Activated naive CD4-positive, alpha-beta T cell (primary cell): ENCODE data around the gene VWDE.
"Not testable (repeated sequence)": the region's sequence is repeated elsewhere in the genome, so short reads cannot be mapped to it uniquely, and the experiment has no call there.

ENCODE experiments used
- DNase-seq, 4 experiments: peaks; one replicate each; lab custom pipeline; 2025; lab: John Stamatoyannopoulos, UW

VWDE gene

DNA sequence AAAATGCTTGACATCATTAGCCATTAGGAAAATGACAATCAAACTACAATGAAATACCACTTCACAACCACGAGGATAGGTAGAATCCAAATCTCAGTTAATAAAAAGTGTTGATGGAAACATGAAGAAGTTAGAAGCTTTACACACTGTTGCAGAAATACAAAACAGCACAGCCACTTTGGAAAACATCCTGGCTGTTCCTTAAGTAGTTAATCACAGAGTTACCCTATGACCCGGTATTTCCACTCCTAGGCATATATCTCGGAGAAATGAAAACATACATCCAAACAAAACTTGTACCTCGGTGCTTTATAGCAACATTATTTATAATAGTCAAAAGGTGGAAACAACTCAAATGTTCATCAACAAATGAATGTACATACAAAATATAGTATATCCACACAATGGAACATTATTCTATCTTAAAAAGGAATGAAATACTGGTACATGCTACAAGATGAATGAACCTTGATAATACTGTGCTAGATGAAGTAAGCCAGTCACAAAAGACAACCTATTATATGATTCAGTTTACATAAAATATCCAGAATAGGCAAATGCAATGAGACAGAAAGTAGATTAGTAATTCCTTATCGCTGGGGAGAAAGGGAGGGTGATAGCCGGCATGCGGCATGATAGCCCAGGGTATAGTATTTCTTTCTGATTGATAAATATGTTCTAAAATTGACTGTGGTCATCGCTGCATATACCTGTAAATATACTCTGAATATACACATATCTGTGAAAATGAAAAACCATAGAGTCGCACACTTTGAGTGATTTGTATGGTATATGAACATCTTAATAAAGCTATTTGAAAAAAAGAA lies 1.9 kb downstream of the VWDE start:
- no peak for DNase-seq

DNA sequence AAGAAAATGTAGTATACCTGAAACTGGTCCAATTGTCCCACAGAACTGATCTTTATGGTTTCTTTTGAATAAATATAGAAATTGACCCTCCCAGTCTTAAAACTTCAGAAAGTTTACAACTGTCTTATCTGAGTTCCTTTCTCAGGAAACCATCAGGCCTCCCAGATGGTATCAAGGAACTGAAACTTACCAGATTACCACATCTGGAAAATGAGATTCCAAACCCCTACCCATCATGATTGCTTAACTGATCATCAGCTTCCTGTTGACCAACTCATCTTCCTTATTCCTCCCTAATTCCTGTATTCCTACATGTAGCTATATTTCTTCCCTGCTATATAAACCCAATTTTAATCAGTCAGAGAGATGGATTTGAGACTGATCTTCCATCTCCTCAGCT lies 5.5 kb downstream of the VWDE start:
- no peak for DNase-seq

DNA sequence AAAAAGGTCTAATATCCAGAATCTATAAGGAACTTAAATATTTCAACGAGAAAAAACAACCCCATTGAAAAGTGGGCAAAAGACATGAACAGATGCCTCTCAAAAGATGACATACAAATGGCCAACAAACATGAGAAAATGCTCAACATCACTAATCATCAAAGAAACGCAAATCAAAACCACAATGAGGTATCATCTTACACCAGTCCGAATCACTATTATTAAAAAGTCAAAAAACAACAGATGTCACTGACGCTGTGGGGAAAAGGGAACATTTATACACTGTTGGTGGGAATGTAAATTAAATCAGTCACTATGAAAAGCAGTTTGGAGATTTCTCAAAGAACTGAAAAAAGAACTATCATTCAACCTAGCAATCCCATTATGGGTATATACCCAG lies 6.0 kb downstream of the VWDE start:
- DNase-seq: no peak

GRCh38 chr7:12396670-12397069 lies 7.0 kb downstream of the VWDE start:
- DNase-seq: not testable (repeated sequence)

DNA sequence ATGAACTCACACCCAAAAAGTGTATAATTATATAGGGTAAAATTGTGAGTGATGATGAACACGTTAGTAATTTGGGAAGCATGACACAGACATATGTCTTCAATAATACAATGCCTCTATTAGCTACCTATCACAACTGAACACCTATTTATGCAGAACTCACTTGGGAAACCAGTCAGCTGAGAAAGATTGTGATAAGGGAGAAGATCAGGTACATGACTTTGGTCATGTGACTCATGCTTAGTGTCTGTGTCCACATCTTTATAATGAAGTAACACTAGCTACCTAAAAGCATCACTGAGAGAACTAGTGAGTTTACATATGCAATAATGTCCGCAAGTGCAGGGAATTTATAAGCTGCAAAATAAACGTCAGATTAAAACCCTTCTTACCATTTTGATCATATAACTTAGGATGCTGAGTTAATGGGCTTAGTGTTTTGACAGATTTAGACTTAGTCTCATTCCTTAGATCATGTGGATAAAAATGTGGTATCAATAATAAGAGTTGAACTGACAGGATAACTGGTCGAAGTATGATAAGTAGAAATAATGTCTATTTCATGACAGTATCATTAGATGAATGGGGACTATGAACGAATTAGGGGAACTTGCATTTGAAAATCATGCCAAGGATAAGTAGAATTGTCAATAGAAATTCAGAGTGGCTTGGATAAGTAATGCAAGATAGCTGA lies 11.6 kb downstream of the VWDE start:
- no peak for DNase-seq

DNA sequence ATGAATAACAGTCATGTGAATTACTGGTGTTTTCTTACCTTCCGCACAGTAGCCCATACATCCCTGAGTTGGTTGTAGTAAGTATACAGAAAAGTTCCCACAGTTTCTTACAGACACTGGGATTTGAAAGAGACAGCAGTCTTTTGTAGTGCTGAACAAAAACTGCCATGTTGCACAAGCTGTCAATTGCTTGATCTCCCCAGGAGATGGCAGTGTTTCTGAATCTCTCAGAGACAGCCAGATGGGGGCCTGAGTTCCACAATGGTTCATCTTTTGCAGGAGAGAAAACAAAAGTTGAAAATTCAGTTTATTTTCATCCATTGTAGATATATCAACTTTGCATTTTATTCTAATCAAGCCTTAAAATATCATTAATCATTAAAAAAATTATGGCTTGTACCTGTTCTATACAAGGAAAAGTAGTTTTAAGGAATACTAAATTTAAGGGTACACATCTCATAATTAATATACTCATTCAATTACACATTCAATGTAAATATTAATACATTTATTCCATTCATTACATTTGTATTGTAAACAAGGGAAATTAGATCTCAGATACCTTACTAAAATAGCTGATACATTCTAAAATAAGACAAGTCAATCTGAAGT lies 14.5 kb downstream of the VWDE start:
- DNase-seq: peak in 1 of 4 experiments; percentile 1

DNA sequence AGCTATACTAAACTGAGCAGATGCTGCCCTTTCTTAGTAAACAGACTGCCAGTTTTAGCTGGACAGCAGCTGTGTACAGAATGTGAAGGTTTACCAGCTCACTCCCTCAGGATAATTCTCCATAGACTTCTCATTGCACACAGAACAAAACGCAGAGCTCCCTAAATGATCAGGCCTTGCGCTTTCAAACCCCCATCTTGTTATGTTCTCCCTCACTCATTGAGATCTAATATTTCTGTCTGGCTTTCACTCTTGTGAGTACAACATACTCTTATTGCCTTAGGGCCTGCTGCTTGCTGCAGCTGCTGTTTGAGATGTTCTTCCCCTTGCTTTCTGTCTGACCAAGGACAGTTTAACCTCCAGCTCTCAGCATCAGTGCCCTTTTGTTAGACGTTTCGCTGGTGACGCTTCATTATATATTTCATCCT lies 17.3 kb downstream of the VWDE start:
- no peak for DNase-seq

DNA sequence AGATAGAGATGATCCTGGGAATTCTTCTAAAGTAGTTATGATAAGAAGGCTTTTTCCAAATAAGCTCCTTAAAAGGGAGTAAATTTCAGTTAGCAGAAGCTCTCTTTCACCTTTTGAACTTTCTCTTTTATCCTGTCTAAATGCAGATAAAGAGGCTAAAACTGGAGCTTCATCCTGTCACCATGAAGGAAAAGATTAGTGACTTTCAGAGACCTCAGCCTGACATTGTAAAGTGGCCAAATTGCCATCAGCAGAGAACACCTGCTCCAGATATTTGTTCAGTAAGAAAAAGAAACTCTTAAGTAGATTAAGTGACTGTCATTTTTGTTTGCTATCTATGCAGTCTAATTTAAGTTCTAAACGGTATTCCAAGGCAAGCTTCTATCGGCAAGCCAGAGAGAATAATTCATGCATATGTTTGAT lies 18.3 kb downstream of the VWDE start:
- no peak for DNase-seq

GRCh38 chr7:12383377-12383776 lies 20.3 kb downstream of the VWDE start:
- DNase-seq: no peak

DNA sequence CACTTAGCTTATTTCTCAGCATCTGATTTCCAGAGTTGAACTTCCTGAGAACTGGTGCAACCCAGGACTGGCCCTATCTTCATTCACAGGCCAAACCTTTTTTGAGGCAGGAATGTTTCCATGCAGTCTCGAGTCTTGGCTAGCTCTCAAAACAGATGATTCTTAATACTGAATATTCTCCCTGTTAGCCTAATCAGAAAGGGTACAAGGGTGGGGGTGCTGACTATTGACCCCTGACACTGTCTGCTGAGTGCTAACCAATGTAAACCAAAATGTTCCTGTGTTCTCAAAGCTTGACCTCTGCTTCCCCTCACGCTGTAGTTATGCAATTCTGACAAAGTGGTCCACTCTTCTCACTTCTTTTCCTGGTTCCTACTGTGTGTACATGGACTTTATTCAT lies 25.3 kb downstream of the VWDE start:
- no peak for DNase-seq

- DNase-seq: no peak
Measured at GRCh38 chr7:12377406-12377805, 26.3 kb downstream of the VWDE start.

DNA sequence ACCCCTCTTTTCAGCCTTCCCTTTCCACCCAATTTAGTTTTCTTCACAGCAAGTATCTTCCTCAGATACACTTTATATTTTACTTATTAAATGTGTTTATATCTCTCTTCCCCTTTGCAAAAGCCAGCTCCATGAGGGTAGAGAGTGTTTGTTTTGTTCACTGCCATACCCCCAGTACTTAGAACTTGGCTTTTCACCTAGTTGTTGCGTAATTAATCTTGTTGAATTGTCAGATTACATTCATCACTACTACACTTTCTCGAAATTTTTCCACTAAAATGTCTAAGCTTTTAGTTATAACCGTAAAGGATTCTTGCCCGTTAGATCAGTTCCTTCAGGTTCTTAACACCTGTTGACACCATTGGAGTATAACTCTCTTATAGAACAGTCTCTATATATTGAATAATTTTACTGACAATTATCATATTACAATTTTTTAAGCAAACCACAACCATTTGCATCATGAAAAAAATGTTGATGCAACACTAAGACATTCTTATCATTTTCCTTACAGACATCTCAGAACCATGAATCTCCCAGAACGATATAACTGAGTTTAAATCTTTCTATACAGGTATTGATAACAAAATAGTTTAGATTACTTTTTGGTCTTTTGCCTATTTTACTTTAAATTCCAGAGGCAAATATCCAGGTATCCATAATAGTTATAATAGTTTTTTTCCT lies 29.9 kb downstream of the VWDE start:
- DNase-seq: no peak

- no peak for DNase-seq
Measured at GRCh38 chr7:12370249-12370648, 33.4 kb downstream of the VWDE start.

GRCh38 chr7:12369756-12370155 lies 33.9 kb downstream of the VWDE start:
- no peak for DNase-seq

DNA sequence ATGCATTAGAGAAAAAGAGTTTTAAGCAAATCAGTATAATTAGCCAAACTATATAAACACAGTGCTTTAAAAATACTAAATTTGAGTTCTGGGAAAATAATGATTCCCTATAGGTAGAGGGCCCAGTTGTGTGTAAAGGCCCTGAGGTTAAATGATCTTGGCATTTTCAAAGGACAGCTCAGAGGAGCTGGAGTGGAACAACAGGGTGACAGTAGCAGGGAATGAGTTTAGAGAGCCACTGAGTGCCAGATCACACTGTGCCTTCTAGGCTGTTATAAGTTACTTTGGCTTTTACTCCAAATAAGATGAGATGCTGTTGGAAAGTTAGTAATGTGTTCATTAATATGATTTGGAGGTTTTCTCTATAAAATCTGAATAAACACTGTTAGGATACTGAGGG lies 34.6 kb downstream of the VWDE start:
- no peak for DNase-seq

GRCh38 chr7:12360948-12361347 lies 42.7 kb downstream of the VWDE start:
- no peak for DNase-seq

DNA sequence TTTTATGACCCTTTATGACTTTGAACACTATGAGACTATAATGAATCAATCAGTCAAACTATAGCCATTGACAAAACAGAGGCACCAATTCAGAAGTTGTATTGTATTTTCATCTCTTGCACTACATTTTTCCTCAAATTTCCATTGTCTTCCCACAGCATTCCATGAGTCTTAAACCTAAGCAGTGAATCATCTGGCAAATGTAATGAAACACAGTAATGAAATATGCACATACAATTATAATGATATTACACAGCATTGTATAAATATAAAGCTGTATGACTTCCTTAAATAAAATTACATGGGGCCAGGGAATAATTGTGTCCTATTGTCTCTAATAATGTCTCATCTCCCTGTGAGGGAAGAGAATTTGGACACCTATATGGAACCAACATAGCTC lies 45.0 kb downstream of the VWDE start:
- no peak for DNase-seq

- DNase-seq: no peak
Measured at GRCh38 chr7:12357508-12357907, 46.2 kb downstream of the VWDE start.

DNA sequence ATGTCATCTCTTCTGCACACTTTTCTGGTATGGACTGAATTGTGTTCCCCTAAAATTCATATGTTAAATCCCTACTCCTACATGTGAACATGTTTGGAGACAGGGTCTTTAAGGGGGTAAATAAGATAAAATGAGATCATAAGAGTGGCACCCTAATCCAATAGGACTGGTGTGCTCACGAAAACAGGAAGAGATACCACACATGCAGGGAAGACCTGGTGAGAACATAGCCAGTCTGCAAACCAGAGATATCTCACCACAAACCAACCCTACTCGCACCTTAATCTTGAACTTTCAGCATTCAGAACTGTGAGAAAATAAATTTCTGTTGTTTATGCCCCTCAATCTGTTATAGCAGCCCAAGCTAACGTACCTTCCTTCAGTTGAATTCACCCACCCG lies 51.8 kb downstream of the VWDE start:
- DNase-seq: no peak

- DNase-seq: no peak
Measured at GRCh38 chr7:12350971-12351370, 52.7 kb downstream of the VWDE start.

- no peak for DNase-seq
Measured at GRCh38 chr7:12337095-12337494, 66.6 kb downstream of the VWDE start.
